Camera-type eye (tissue), 1 donor: Measurements from ENCODE around the gene TEX51. TPM values are rescaled to one million over a fixed set of nuclear protein-coding genes. Genes with fewer than 3 reads are reported as not detected.

Experiments used
- total RNA-seq: library from RNA; depleted of rRNA; stranded (reverse); fragments of >200 nt; gene quantifications from one replicate; pipeline ENCODE4 v1.2.3, GENCODE V29; 2014

The TEX51 gene
- total RNA-seq: not detected

GRCh38 chr2:126898636-126899035 is at the start of gene TEX51:
TEX51 (plus strand) TSS chr2:126898890; CDS start chr2:126898919, 29 bp downstream.

Other genes with a start within 250 kb of the TEX51 start
- gene GYPC, start 242.7 kb upstream of the TEX51 start, total RNA-seq: 29.0 TPM
- 132 TPM for gene BIN1, start 208.3 kb downstream of the TEX51 start, total RNA-seq